Adipocyte (in vitro differentiated cells): ENCODE results near the gene TAC4.

Experiments
- DNase-seq: peaks from one replicate; pipeline ENCODE4 v3.0.0-alpha.2; 2015; ENCODE audit warnings: low read depth
- H3K27me3 ChIP-seq: replicated peaks from 2 replicates; pipeline ENCODE4 v1.7.0; 2013; ENCODE audit warnings: mild to moderate bottlenecking, low read length, moderate library complexity; ENCODE audit not compliant: control insufficient read depth, insufficient read depth
- H3K36me3 ChIP-seq: 2 replicates; pipeline ENCODE4 v1.7.0; 2013; ENCODE audit warnings: low read length, mild to moderate bottlenecking, moderate library complexity; ENCODE audit not compliant: control insufficient read depth, insufficient read depth, severe bottlenecking
- H3K4me1 ChIP-seq: 2 replicates; pipeline ENCODE4 v1.7.0; 2013; ENCODE audit warnings: mild to moderate bottlenecking, low read length, moderate library complexity; ENCODE audit not compliant: control insufficient read depth, insufficient read depth
- H3K4me3 ChIP-seq: 2 replicates; pipeline ENCODE4 v1.7.0; 2013; ENCODE audit warnings: mild to moderate bottlenecking, low read length, moderate library complexity
- H3K9ac ChIP-seq: 2 replicates; pipeline ENCODE4 v1.7.0; 2013; ENCODE audit warnings: mild to moderate bottlenecking, low read length, moderate library complexity
- H3K9me3 ChIP-seq: 2 replicates; pipeline ENCODE4 v1.7.0; 2013; ENCODE audit warnings: mild to moderate bottlenecking, low read length, moderate library complexity; ENCODE audit not compliant: control insufficient read depth

The TAC4 gene

DNA sequence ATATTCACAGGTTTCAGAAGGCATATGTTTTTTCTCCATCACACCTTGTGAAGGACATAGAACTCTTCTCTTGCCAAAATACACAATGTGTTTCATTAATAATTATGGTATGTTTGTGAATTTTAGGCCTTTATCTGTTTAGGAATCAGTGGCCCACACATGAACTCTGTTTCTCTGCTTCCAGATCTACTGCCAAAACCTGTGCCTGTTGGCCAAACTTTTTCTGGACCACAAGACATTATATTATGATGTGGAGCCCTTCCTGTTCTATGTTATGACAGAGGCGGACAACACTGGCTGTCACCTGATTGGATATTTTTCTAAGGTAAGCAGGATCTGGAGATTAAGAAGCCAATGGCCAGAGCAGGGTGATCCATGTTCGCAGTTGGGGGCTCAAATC is 26.4 kb downstream of the TAC4 start:
- no peak for DNase-seq
- Histone ChIP-seq H3K36me3 (peaks cover 80% of the 10 kb centered on the region), H3K27me3 (no peaks in the 10 kb centered on the region), H3K9ac (no peak overlapping the region), H3K4me3 (no peak overlapping the region), H3K9me3 (no peaks in the 10 kb centered on the region), H3K4me1 (peaks cover 13% of the 10 kb centered on the region)

DNA sequence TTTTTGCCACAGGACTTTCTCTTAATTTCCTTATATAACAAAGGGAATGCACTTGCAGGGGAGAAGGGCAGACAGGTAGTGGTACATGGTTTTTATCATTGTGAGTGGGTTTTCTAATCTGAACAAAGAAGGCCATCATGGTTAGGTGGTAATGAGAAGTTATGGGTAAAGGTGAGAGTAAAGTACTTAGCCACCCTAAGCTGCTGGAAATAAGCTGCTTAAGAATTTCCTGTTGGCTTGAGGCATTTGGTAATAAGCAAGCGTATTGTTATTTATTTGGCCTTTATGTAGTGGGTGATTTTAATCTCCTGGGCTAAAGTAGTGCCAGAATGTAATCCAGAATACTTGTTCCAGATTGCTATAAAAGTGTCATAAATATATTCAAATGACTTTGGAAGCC is 27.1 kb downstream of the TAC4 start:
- peaks cover 14% of the 10 kb centered on the region for H3K4me1 ChIP-seq
- H3K4me3 ChIP-seq: no peak overlapping the region
- H3K36me3 ChIP-seq: peaks cover 80% of the 10 kb centered on the region
- no peaks in the 10 kb centered on the region for H3K27me3 ChIP-seq
- no peak overlapping the region for H3K9ac ChIP-seq
- no peaks in the 10 kb centered on the region for H3K9me3 ChIP-seq
- DNase-seq: no peak

DNA sequence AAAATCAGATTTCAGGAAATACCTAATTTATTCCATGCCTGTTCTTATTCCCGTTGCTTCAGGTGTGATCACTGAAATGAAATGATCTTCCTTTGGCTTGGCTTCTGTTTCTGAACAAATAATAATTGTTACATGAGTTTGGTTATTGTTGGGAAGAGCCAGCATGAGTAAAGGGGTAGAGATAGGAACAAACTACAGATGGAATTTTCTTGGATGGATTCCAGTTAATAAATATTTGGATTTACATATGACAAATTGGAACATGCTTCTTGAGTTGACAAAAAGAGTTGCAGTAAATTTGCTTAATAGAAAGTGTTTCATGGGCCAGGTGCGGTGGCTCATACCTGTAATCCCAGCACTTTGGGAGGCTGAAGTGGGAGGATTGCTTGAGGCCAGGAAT is 28.2 kb downstream of the TAC4 start:
- H3K4me3 ChIP-seq: no peak overlapping the region
- H3K4me1 ChIP-seq: peaks cover 17% of the 10 kb centered on the region
- H3K27me3 ChIP-seq: no peaks in the 10 kb centered on the region
- no peak for DNase-seq
- H3K9ac ChIP-seq: no peak overlapping the region
- H3K9me3 ChIP-seq: no peaks in the 10 kb centered on the region
- peaks cover 75% of the 10 kb centered on the region for H3K36me3 ChIP-seq

DNA sequence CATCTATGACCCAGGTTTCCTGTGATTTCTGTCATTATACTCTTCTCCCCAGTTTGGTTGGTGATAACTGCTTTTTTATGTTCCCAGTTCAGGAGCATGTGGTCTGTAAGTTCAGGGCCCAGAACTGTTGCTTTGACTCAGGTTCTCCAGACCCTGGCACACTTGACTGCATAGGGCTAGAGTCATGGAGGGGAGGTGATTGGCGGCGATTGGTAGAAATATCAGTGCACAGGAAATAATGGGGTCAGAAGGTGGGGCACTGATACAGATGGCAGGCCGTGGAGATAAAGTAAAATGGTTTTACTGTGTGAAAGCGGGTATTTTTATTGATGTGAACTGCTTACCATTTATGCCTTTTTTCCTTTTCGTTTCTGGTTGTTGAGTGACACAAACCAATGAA is 28.7 kb downstream of the TAC4 start:
- H3K9ac ChIP-seq: no peak overlapping the region
- H3K4me3 ChIP-seq: no peak overlapping the region
- DNase-seq: no peak
- H3K27me3 ChIP-seq: no peaks in the 10 kb centered on the region
- H3K36me3 ChIP-seq: peaks cover 75% of the 10 kb centered on the region
- H3K4me1 ChIP-seq: peaks cover 17% of the 10 kb centered on the region
- no peaks in the 10 kb centered on the region for H3K9me3 ChIP-seq

DNA sequence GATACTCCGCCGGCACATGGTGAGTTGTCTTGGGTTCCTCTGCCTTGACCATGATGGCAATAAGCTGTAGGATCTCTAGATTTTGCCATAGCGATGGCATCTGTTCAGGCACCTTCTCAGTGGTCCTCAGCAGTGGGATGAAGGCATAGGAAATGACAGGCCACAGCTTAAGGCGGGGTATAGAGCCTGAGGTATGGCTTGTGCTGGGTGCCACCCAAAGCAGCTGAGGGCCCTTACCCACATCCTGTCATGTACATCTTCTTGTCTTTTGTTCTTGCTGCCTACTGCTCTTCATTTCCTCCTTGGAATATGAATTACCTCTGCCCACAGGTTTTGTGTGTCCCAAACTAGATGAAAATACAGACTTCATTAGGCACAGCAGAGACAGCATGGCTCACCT is 29.9 kb downstream of the TAC4 start:
- H3K9ac ChIP-seq: no peak overlapping the region
- DNase-seq: no peak
- peaks cover 74% of the 10 kb centered on the region for H3K36me3 ChIP-seq
- peaks cover 11% of the 10 kb centered on the region for H3K4me1 ChIP-seq
- no peak overlapping the region for H3K4me3 ChIP-seq
- no peaks in the 10 kb centered on the region for H3K9me3 ChIP-seq
- no peaks in the 10 kb centered on the region for H3K27me3 ChIP-seq

DNA sequence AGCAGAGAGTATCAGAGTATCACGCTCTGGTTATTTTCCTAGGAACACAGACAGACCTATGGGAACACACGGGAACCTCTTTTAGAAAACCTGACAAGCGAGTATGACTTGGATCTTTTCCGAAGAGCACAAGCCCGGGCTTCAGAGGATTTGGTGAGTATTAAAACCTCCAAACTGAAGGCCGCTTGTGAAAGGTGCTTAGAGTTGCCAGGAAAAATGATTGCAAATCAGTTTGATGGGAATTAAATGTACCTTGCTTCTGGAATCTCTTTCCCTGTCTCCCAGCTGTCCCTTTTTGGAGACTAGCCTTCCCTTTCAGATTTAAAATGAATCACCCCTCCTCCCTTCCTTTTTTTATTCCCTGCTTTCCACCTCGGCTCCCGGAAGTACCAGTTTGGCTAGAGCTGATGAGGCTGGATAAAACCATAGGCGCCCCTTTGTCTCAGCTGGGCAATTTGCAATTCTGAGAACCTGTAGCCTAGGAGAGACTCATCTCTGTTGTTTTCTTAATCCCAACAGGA is 32.0 kb downstream of the TAC4 start:
- no peak overlapping the region for H3K9ac ChIP-seq
- no peak for DNase-seq
- H3K27me3 ChIP-seq: no peaks in the 10 kb centered on the region
- H3K9me3 ChIP-seq: no peaks in the 10 kb centered on the region
- peaks cover 70% of the 10 kb centered on the region for H3K36me3 ChIP-seq
- H3K4me3 ChIP-seq: no peak overlapping the region
- H3K4me1 ChIP-seq: peaks cover 4% of the 10 kb centered on the region

DNA sequence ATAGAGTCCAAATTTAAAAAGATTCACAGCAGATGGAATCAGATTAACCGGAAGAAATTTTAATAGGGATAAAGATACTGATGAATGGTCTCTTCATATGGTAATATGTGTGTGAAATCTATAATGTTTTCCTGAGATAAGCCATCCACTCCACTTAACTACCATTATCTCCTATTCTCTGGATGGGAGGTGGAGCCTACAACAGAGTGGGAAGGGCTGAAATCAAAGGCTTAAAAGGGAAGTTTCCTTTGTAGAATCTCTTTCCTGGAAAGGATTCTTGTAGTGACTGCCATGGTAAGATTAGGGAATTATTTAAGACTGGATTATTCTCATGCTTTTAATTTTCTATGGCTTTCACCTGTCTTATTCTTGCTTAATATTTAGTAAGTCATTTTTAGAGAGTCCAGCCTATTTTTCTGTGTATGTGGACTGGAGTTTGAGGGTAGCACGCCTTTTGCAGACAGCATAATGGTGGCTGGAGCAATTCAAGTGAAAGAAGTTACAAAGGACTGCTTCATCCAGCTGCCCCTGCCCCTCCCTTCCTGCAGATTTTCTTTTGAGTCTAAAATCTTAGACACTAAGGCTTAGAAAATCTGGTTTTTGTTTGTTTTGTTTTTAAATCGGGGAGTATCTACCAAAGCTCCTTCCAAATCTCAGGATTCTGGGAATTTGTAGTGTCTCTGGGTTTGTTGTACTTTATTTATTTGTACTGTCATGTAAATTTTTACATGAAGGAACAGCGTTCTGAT is 32.9 kb downstream of the TAC4 start:
- Histone ChIP-seq H3K4me1 (peaks cover 4% of the 10 kb centered on the region), H3K4me3 (no peak overlapping the region), H3K27me3 (no peaks in the 10 kb centered on the region), H3K9me3 (no peaks in the 10 kb centered on the region), H3K9ac (no peak overlapping the region), H3K36me3 (peaks cover 74% of the 10 kb centered on the region)
- DNase-seq: no peak

DNA sequence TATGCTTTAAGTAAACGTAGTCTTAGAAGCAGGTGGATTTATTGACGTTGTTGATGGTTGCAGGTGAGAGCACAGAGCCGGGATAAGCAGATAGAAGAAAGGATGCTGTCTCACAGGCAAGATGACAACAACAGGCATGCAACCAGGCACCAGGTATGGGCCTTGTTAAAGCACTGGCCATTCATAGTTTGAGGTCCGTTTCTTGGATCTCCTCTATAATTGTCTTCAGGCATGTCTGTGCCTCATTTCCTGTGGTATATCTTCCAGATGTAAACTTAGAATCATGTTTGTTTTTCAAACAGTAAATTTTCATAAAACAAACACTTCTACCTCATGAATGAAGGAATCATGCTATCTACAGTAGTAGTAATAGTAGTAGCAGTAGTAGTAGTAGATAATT is 38.8 kb downstream of the TAC4 start:
- Histone ChIP-seq H3K27me3 (no peaks in the 10 kb centered on the region), H3K9ac (no peak overlapping the region), H3K4me3 (no peak overlapping the region)

DNA sequence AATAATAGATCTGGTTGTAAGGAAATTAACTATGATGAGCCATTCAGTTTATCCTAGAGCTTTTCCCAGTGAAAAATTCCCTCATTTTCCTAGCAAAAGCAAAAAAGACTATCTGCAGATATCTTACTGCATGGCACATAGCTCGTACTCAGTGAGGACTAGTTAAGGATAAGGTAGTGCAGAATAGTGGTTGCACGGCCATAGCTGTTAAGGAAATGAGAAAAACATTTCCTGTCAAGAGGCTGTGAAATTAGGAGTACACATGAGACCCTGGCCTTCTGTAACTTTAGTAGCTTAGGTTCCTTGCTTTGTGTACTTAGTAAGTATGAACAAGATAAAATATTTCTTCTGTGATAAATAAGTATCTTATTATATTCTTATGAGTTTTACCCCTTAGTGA is 49.1 kb downstream of the TAC4 start:
- no peak overlapping the region for H3K4me3 ChIP-seq
- H3K4me1 ChIP-seq: peaks cover 10% of the 10 kb centered on the region
- no peaks in the 10 kb centered on the region for H3K9me3 ChIP-seq
- H3K36me3 ChIP-seq: peaks cover 60% of the 10 kb centered on the region
- no peak overlapping the region for H3K9ac ChIP-seq
- H3K27me3 ChIP-seq: no peaks in the 10 kb centered on the region
- DNase-seq: no peak

More for the DNA sequence above, 38.8 kb downstream of the TAC4 start:
- Histone ChIP-seq H3K4me1 (no peaks in the 10 kb centered on the region), H3K36me3 (peaks cover 72% of the 10 kb centered on the region), H3K9me3 (no peaks in the 10 kb centered on the region)
- no peak for DNase-seq

DNA sequence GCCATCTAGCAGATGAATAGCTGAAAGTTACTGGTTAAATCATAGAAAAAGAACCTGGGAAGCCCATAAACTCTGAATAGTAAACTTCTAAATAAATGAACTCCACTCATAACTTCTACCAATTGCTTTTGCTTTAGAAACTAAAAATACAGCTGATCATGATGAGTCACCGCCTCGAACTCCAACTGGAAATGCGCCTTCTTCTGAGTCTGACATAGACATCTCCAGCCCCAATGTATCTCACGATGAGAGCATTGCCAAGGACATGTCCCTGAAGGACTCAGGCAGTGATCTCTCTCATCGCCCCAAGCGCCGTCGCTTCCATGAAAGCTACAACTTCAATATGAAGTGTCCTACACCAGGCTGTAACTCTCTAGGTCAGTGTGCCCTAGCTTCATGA is 49.7 kb downstream of the TAC4 start:
- Histone ChIP-seq H3K27me3 (no peaks in the 10 kb centered on the region), H3K4me3 (no peak overlapping the region), H3K9ac (no peak overlapping the region), H3K4me1 (peaks cover 10% of the 10 kb centered on the region), H3K36me3 (peaks cover 62% of the 10 kb centered on the region), H3K9me3 (no peaks in the 10 kb centered on the region)
- DNase-seq: no peak

DNA sequence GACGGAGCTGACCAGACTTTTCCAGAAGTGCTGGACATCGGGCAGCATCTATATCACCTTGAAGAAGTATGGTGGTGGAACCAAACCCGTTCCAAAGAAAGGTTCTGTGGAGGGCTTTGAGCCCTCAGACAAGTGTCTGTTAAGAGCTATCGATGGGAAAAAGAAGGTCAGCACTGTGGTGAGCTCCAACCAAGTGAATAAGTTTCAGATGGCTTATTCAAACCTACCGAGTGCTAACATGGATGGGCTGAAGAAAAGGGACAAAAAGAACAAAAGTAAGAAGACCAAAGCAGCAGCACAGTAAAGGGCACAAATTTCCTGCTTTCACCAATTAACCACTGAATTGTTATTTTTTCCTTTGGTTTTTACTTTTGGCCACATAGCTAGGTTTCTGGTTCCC is 52.5 kb downstream of the TAC4 start:
- no peak for DNase-seq
- Histone ChIP-seq H3K4me1 (peaks cover 16% of the 10 kb centered on the region), H3K4me3 (no peak overlapping the region), H3K9ac (no peak overlapping the region), H3K9me3 (no peaks in the 10 kb centered on the region), H3K36me3 (peaks cover 68% of the 10 kb centered on the region), H3K27me3 (no peaks in the 10 kb centered on the region)

DNA sequence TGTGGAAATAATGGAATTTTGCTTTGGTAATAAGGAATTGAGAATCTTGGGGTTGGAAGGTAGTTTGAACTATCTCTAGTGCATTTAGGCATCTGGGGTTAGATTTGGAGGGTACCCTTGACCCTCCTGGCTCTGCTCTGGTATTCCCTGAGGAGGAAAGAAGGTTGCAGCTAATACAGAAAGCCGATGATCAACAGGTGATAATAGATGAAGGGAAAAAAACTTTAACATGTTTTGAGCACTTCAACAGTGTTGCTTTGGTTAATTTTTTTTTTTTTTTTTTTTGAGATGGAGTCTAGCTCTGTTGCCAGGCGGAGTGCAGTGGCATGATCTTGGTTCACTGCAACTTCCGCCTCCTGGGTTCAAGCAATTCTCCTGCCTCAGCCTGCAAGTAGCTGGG is 54.6 kb downstream of the TAC4 start:
- H3K36me3 ChIP-seq: peaks cover 50% of the 10 kb centered on the region
- peaks cover 22% of the 10 kb centered on the region for H3K4me1 ChIP-seq
- no peak for DNase-seq
- no peak overlapping the region for H3K9ac ChIP-seq
- H3K4me3 ChIP-seq: no peak overlapping the region
- H3K9me3 ChIP-seq: no peaks in the 10 kb centered on the region
- H3K27me3 ChIP-seq: no peaks in the 10 kb centered on the region
